Activated CD8-positive, alpha-beta memory T cell treated with anti-CD3 and anti-CD28 coated beads for 4 hours (primary cell): Measurements from ENCODE around the gene C9orf43.
"Not testable (repeated sequence)": the region's sequence is repeated elsewhere in the genome, so short reads cannot be mapped to it uniquely, and the experiment has no call there.

Experiments used
- DNase-seq, 2 donors: peaks; one replicate each; pipeline ENCODE4 v3.0.0-alpha.2; 2020; ENCODE audit warnings: low read depth in 2 of 2

C9orf43 gene, protein sequence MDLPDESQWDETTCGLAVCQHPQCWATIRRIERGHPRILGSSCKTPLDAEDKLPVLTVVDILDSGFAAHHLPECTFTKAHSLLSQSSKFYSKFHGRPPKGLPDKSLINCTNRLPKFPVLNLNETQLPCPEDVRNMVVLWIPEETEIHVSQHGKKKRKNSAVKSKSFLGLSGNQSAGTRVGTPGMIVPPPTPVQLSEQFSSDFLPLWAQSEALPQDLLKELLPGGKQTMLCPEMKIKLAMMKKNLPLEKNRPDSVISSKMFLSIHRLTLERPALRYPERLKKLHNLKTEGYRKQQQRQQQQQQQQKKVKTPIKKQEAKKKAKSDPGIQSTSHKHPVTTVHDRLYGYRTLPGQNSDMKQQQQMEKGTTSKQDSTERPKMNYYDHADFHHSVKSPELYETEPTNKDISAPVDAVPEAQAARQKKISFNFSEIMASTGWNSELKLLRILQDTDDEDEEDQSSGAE

DNA sequence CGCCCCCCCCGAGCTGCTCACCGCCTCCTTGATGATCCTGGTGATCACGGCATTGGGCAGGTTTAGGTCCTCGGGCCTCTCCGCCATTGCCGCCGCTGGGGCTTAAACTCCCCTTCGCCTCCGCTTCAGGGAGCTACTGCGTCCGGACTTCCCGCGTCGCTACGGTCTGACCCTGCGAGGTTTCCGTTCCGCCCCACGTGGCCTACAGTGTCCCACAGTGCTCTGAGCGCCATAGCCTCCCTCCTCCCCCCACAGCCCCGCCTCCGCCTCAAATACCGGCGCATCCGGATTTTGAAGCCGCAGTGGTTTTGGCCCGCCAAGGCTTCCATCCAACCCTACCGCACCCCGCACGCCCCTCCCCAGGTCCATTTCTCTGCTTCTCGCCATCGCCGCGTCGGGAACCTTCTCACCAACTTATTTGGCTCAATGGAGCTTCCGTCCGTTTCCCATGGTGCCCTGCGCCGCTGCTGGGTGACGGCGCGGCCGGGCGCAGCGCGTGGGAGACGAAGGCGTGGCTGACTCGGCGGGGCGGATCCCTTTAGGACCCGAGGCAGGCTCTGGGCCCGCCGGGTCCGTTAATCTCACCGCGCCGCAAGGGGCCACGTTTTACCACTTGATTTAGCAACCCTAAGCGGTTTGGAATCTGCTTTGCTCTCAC, at the start of gene C9orf43, which contains the start of gene POLE3:
TSS of gene C9orf43 (plus strand) at position 541 of the 658 bp plus-strand sequence. CDS start 2,747 bp downstream, outside the sequence.
TSS of gene POLE3 (minus strand) at position 469 of the 658 bp plus-strand sequence. CDS start at position 87, 382 bp downstream.
- peak; percentile 87 to 91 for DNase-seq

DNA sequence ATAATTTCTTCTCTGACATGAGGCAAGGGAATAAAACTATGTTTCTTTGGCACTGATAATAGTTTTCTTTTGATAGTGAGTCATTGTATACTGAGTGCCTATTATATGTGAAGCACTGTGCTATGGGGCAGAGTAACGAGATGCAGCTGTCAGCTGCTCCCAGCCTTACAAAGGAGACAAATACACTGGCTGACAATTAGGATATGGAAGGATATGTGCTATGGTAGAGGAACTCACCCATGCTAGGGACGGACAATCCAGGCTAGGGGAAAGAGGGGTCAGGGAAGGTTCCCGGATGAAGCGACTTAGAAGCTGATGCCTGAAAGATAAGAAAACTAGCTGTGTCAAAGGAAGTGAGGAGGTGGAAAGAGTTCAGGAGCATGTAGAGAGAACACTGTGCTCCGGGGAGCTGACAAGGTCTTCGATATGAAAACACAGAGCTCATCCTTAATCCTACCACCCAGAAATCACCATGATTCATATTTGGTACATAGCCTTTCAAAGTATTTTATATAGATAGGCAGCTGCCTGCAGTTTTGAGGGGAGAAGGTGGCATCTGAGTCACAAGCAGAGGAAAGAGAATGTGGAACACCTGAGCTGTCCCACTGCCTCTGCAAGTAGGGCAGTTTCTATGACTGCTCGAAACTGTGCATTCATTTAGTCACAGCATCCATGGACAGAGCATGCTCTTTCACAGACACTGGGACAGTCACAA, 49.1 kb upstream of the C9orf43 start:
- no peak for DNase-seq

DNA sequence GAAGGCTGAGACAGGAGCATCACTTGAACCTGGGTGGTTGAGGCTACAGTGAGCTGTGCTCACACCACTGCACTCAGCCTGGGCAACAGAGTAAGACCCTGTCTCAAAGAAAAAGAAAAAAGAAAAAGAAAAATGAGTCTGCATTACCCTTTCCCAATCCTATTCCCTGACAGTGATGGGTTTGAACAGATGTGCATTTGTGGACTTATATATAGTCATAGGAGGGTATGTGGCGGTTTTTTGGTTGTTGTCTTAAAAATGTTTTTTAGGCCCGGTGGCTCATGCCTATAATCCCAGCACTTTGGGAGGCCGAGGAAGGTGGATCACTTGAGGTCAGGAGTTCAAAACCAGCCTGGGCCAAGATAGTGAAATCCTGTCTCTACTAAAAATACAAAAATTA, 47.2 kb upstream of the C9orf43 start:
- no peak for DNase-seq

DNA sequence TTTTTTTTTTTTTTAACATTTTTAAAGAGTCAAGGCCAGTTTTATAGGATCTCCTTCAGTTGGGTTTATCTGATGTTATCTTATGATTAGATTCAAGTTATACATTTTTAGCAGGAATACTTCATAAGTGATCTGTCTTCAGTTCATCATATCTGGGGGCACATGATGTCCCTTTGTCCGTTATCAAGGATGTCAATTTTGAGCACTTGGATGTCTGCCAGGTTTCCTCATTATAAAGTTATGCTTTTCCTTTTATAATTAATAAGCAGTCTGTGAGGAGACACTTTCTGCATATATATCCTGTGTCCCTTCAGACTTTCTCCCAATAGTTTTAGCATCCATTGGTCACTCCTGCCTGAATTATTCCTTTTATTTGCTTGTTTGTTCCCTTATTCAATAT, 45.6 kb upstream of the C9orf43 start:
- no peak for DNase-seq

DNA sequence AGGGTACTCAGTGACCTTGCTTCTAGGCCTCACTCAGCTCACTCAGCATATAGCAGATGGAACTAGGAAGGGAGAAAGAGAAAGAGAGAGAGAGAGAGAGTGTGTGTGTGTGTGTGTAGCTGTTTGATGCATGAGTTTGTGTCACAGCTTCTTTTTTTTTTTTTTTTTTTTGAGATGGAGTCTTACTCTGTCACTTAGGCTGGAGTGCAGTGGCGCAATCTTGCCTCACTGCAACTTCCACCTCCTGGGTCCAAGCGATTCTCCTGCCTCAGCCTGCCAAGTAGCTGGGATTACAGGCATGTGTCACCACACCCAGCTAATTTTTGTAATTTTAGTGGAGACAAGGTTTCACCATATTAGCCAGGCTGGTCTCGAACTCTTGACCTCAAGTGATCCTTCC, 44.9 kb upstream of the C9orf43 start:
- DNase-seq: not testable (repeated sequence)

DNA sequence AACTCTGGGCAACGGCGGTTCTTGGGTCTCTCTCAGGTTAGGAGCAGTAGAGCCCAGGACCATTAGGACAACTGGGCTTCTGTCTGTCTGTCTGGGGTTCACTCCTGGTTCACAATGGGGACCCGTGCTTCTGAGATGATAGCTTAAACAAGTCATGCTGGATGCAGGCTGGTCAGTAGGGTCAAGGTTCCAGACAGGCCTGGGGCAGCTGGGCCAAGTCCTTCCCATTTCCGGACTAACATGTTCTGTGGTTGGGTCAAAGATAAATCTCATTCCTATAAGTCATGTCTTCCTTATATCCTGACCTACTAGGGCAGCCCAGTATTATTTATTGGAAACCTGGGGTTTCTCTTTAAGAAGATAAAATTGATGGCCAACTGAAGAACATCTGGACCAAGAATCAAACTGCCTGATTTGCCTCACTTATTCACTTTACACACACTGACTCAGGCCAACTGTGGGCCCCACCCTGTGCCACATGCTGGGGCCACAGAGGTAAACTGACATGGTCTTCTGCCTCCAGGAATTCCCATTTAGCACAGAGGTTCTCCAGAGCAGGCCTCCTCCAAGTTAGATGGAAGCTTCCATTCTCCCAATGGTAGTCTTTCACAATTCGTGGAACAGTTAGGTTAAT, 42.1 kb upstream of the C9orf43 start:
- DNase-seq: no peak

DNA sequence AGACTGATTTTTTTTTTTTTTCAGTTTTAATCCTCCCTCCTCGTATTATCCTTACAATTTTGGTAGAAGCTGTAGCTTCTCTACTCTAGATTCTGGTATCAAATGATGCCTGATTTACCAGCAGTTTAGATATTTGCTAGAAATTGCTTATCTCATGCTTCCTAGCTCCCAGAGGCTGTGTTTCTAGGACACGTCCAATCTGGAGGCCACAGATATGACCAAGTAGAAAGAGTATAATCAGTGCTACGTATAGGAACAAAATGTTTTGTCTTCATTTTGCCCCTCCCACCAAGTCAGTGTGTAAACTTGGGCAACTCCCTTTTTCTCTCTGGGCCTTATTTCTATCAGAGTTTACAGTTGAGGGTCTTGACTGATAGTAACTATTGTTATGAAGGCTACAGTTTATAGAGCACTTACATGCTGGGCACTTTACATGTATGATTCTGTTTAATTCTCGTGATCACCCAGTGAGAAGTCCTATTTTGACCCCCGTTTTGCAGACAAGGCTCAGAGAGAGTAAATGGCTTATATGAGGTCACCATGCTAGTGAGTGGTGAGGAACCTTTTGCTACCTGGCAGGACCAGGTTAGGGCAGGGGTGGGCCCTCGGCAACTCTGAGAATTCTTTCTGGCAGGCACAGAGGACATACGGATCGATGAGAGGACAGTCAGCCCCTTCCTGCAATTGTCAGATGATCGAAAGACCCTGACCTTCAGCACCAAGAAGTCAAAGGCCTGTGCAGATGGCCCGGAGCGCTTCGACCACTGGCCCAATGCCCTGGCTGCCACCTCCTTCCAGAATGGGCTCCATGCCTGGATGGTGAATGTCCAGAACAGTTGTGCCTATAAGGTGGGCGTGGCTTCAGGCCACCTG, 41.3 kb upstream of the C9orf43 start:
- no peak for DNase-seq

DNA sequence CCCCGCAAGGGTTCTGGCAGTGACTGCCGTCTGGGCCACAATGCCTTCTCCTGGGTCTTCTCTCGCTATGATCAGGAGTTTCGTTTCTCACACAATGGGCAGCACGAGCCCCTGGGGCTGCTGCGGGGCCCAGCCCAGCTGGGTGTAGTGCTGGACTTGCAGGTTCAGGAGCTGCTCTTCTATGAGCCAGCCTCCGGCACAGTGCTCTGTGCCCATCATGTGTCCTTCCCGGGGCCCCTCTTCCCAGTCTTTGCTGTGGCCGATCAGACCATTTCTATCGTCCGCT, 40.7 kb upstream of the C9orf43 start:
- DNase-seq: no peak

DNA sequence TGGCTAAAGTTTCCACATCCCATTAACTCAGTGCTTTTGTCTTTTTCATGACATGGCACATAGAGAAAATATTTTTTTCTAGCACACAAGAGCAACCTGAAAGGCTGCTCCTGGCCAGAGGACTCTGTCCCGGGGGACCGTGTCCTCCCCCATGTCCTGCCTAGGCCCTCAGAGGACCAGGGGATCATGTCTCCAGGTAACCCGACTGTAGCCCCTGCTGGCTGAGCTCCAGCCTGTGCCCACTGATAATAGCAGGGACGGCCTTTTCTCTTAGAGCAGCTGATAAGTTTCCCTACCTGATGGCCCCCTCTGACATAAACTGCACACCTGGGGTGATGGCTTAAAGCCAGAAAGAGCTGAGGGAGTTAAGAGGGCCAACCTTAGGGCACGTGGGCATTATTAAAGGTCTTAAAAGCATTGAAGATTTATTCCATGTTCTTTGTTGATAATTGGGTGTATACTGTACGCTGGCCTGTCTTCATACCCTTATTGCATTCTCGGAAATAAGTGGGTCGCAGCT, 39.7 kb upstream of the C9orf43 start:
- no peak for DNase-seq

DNA sequence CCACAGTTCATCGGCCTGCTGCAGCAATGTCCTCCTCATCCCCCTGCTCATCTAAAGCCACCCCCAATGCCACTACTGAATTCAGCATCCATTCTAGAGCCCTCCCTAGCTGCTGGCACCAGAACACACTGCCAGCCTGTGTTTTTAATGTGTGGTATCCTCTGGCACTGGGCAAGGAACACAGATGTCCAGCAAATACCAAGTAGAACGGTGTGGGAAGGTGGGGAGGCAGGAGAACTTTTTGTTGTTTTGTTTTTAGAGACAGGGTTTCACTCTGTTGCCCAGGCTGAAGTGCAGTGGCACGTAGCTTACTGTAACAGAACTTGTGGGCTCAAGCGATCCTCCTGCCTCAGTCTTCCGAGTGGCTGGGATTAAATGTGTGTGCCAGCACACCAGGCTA, 38.5 kb upstream of the C9orf43 start:
- no peak for DNase-seq

DNA sequence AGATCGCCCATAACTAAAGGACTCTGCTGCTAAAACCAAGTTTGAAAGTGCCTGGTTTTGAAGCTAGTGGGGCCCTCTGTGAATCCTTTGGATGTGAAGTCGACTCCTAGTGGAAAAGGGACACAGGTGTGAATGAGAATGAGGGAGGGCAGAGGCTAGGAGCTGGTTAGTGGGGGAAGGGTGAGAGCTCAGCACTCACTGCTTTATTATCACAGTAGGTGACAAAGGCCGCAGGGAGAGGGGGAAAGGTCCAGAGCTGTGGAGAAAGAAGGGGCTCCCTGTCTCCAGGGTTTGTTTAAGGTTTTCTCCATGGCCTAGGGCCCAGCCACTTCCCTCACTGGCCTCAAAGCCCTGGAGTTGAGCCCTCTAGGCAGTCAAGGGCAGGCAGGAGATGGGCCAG, 37.3 kb upstream of the C9orf43 start:
- DNase-seq: no peak

DNA sequence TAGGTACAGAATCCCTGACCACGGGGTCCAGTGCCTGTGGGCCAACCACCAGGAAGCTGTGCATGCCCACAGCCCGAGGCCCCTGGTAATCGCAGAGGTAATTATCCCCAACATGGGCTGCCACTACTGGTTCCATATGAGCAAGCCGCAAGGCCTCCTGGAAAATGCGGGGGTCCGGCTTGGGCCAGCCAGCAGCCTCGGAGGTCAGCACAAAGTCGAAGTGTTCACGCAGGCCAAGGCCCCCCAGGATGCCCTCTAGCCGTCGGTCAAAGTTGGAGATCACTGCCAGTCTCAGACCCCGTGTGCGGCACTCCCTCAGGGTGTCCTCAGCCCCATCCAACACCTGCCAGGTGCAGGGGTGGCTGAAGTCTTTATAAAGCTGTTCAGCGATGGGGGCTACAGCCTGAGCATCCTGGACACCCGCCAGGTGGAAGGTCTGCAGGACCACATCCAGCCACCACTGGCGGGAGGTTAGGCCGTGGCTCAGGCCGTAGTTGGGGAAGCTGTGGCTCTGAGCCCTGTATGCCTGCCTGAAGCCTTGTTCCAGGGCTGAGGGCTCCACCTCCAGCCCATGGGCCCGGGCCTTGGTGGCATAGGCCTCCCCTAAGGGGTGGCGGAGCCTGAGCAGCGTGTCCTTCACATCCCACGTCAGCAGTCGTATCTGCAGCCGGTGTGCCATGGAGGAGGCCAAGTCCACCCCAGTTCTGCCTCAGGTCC, 36.7 kb upstream of the C9orf43 start:
- no peak for DNase-seq

DNA sequence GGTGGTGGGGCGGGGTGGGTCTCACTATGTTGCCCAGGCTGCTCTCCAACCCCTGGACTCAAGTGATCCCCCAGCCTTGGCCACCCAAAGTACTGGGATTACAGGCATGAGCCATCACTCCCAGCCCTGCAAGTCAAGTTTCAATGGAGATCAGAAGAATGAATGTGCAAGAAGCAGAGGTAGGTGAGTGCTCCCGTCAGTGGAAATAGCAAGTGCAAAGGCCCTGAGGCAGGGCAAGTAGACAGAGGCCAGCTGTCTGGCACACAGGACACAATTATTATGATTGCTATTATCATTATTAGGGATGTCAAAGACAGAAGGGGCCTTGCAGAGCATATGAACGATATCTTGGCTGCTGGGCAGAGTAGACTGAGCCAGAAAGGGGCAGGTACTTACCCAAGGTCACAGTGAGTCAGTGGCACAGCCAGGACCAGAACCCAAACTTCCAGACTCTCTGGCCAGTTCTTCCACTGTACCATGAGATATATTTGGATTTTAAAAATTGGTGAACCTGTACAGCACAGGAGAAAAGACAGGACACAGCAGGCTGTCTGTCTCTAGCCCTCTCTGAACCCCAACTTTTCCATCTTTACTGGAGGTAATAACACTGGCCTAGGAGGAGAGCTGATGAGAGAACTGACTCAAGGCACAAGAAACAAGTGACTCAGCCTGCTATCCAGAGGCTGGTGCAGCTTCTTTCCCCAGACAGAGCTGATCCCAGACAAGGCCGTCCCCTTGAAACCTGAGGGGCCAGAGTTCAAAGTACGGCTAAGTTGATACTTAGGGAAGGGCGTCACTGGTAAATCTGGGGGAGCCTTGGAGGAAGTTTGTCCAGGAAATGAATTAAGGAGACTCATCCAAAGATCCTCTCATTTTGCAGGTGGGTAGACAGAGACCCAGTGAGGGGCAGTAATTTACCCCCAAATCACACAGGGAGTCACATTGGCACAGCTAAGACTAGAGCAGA, 35.2 kb upstream of the C9orf43 start:
- DNase-seq: no peak

DNA sequence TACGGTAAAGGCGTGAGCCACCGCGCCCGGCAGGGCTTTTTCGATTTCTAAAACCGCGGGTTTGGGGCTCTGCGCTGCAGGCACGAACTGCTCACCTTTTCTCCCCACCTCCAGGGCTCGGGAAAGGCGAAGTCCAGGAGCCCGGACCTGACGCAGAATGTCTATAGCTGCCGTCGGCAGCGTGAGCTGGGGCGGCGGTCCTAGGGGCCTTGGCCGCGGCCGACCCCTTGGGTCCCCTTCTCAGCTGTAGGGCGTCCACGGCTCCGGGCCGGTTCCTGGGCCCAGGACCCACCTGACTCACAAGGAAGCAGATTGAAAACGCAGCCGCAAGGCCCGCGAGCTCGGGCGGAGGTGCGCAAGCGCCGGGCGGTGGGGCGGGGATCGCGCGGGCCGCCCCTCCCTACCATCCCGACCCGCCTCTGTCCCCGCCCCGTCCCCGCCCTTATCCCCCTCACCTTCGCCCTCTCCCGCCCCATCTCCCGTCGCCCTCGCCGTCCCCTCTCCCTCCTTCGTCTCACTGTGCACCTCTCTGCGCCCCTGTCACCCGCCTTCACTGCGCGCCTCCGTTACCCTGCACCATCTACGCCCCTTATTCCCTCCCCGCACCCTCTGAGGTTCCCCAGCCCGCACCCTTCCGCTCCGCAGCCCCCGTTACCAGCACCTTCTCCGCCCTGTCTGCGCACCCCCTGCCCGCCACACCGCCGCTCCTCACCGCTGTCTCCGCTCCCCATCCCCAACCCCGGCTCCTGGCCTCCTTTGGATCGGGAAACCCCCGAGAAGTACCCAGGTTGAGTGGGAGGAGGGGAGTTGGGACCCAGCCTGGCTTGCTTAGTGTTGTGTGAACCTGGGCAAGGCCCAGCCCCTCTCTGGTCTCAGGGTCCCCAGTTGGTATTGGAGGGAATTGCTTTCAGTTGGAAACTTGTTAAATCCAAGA, 33.6 kb upstream of the C9orf43 start, which contains the start of gene HDHD3:
TSS of gene HDHD3 (minus strand) at position 353 of the 934 bp plus-strand sequence. CDS start 2,632 bp downstream, outside the sequence.
- DNase-seq: peak; percentile 58 to 69

DNA sequence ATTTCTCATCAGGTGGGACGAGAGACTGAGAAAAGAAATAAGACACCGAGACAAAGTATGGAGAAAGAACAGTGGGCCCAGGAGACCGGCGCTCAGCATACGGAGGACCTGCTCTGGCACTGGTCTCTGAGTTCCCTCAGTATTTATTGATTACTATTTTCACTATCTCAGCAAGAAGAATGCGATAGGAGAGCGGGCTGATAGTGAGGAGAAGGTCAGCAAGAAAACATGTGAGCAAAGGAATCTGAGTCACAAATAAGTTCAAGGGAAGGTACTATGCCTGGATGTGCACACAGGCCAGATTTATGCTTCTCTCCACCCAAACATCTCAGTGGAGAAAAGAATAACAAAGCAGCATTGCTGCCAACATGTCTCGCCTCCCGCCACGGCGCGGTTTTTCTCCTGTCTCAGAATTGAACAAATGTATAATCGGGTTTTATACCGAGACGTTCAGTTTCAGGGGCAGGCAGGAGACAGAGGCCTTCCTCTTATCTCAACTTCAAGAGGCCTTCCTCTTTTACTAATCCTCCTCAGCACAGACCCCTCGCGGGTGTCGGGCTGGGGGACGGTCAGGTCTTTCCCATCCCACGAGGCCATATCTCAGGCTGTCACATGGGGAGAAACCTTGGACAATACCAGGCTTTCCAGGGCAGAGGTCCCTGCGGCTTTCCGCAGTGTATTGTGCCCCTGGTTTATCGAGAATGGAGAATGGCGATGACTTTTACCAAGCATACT, 31.3 kb upstream of the C9orf43 start:
- DNase-seq: not testable (repeated sequence)

DNA sequence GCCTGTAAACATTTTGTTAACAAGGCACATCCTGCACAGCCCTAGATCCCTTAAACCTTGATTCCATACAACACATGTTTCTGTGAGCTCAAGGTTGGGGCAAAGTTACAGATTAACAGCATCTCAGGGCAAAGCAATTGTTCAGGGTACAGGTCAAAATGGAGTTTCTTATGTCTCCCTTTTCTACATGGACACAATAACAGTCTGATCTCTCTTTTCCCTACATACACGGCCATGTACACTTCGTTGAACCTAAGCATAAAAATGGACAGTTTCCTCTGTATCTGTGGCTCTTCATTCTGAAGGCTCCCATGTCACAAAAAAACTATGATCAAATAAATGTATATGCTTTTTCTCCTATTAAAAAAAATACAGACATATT, 30.7 kb upstream of the C9orf43 start:
- DNase-seq: not testable (repeated sequence)

DNA sequence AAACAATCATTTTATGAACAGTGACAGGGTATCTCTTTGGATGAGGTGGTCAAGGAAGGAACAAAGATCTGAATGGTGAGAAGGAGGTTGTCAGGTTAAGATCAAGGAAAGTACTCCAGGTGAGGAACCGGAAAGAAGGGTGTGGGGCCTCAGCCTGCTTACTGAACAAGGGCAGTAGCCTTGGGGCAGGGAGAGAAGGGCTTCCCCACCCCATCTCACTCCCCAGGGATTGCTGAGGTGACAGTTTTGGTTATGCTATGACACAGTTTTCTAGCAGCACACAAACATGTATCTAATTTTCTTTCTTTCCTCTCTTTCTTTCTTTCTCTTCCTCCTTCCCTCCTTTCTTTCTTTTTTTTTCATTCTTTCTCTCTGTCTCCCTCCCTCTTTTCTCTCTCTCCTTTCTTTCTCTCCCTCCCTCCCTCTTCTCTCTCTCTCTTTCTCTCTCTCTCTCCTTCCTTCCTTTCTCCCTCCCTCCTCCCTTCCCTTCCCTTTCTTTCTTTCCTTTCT, 29.6 kb upstream of the C9orf43 start:
- DNase-seq: no peak
